HG03354 (cell line): ENCODE data around the gene SFXN1.

ENCODE experiments used
- ATAC-seq: cut with Tn5 transposase; IDR thresholded peaks from one replicate; pipeline ENCODE4 v1.9.1; 2021; ENCODE audit warnings: mild to moderate bottlenecking; ENCODE audit not compliant: unreplicated experiment, poor library complexity, severe bottlenecking

SFXN1 gene

DNA sequence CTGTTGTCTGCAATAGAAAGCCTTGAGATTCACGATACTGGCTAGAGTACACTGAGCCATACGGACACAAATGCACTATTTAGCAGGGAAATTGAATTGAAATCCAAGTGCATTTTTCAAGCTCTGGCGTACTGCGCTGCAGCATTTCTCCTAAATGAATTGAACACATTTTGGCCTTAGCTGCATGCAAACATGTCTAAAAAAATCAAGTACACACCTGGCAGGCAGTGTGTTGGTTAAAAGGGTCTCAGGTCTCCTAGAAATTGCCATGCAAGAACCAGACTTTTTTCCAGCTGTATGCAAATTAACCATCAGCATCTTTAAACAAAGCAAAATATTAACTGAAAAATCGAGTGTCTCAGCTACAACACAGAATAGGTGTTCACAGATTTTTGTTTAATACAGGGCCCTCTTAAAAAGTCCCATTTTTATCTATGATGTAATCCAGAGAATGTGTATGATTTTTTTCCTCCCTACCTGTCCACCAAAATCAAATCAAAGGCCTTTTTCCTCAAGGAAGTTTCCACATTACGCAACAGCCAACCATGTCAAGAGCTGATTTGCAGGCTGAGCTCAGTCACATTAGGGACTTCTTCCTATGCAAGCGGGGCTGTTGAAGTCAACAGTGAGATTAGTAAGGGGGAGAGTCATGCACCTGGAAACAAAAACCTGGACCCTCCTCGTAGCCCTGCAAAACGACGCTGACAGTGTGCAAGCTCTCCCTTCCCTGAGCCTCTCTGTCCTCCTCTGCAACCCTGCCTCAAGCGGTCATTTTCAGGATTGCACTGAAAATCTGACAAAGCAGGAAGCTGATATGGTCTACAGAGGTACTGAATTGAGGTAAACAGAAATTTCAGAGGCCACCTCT is 14.1 kb upstream of the SFXN1 start:
- peak; percentile 99 for ATAC-seq

DNA sequence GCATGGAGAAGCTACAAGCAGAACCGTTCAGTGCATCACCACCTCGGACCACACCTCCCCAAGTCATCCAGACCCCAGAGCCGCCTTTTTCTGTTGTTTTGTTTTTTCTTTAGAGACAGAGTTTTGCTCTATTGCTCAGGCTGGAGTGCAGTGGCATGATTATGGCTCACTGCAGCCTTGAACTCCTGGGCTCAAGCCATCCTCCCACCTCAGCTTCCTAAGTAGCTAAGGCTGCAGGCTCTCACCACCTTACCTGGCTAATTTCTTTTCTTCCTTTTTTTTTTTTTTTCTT is 13.5 kb upstream of the SFXN1 start:
- no peak for ATAC-seq

DNA sequence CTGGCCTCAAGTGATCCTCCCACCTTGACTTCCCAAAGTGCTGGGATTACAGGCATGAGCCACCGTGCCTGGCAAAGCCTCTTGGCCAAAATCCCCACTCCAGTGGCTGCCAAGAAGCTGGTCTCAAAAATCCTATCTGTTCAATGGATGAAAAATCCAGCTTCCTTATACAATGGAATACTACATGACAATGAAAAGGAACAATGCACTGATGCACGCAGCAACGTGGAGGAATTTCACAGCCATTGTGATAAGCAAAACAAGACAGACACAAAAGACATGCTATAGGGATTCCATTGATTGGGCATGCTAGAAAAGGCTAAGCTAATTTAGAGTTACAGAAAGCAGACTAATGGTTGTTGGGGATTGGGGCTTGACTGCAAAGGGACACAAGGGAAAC is 13.1 kb upstream of the SFXN1 start:
- no peak for ATAC-seq

DNA sequence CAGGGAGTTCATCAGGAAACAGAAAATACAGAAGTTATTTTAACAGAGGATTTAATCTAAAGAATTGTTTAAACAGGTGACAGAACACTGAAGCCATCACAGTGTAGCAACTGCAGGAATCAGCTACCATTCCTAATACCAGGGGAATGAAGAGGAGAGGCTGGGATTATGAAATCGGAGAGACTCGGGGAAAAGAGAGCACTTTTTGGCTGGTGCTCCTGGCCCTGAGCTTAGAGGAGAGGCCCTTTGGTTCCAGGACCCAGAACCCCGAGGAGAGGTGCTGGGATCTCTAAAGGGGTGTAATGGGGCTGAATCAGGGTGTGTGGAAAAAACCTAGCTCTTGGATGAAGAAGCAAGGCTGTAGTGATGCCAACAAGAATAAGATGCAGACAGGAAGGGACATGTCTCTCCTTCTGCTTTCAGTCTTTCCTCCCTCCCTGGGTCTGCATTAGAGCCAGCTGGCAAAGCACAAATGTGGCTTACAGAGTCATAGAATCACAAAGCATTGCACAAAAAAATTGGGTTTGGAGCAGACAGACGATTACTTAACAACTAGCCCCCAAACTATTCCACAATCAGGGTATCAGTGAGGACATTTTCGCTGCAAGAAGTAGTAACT is 11.6 kb upstream of the SFXN1 start:
- ATAC-seq, result no peak

DNA sequence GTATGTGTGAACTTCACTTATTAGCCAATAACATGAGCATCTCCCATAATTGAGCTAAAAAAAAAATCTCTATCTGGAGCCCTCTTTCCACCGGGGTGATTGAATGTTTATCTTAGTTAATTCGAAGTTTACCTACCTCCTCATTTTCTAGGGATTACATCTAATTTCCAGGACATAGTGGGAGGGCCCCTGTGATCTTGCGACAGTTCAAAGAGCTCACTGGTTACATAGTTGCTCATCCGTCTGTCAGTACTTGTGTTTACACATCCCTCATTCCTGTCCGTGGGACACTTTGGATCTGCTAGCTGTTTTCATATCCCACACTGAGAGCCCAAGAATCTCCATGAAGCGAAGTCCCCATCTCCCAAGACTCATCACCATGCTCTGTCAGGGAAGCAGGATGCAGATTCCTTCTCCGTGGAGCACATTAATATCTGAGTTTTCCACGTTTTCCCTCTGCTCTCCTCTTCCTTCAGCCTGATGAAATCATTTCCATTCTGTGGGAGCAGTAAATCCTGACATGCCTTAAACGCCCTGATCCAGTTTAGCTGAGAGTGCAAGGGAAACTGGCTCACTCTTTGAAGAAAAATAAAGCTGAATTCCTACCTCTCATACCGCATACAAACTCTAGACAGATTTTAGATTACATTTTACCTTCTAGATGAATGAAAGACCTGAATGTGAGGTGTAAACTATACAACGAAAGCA is 10.2 kb upstream of the SFXN1 start:
- ATAC-seq, result no peak

DNA sequence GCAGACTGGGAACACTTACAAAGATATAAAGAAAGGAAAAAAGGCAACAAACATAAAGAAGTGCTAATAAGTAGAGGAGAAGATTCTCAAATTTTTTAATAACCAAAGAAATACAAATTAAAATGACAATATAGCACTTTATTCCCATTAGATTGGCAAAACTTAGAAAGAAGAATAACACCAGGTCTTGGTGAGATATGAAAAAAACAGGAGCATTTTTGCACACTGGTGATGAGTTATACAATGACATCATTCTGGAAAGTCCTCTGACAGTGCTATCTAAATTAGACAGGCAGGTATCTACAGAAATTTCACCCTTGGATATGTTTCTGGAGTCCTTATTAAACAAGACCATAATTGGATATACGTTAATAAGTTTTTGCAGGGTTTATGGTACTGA is 9.5 kb upstream of the SFXN1 start:
- no peak for ATAC-seq

DNA sequence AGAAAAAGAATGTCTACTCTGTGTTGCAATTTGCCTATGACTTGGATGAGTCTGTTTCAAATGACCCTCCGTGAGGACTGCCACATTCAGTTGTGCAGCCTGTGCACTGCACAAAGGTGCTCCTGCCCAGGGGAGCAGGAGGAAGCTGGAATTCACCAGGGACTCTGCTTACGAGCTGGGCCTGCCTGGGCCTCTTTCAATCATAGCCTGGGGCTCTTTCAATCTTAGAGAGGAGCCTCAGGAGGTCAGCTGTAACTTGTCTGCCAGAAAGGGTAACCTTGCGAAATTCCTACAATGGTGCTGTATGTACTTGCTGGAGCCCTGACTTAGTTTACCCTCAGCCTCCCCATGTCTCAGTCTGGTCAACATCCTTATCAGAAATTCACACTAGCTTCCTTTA is 8.4 kb upstream of the SFXN1 start:
- no peak for ATAC-seq

DNA sequence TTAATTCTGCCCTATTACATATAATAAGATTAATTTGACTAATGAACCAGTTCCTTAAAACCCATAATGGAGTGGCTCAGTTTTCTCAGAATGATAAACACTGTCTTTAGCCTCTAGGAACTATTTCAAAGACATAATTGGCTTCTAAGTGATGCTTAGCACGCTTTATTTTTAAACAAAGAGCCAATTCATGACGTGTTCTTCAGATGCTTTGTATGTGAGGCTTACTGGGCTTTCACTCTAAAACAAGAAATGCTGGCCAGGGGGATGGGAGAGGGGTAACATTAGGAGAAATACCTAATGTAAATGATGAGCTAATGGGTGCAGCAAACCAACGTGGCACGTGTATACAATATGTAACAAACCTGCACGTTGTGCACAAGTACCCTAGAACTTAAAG is 7.6 kb upstream of the SFXN1 start:
- no peak for ATAC-seq

DNA sequence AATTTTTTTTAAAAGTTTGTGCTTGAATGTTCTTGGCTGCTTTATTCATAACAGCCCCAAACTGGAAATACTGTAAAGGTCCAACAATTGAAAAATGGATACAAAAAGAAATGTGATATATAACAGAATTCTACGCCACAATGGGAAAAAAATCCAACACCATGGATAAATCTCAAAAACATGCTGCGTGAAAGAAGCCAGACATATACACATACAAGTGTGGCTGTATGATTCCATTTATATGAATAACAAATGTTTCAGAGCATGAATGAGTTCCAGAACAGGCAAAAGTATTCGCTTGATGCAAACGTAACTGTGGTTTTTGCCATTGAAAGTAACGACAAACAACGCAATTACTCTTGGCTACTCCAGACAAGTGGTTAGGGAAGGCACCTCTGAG is 7.2 kb upstream of the SFXN1 start:
- ATAC-seq, result no peak

DNA sequence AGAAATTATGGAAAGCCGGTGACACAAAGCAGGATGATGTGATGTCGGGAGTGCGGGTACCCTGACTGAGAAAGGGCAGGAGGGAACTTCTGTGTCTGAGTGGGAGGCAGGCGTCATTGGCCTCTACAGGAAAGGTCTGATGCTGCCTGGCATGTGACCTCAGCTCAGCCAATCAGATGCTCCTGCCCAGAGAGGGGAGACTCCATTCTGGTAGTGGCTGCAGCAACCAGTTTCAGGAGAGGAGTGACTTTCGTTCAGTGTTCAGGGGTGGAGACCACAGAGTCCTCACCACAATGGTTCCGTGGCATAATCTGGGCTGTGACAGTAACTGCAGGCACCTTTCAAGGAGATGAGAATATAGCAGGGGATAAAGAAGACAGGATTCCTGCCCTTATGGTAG is 6.7 kb upstream of the SFXN1 start:
- no peak for ATAC-seq

DNA sequence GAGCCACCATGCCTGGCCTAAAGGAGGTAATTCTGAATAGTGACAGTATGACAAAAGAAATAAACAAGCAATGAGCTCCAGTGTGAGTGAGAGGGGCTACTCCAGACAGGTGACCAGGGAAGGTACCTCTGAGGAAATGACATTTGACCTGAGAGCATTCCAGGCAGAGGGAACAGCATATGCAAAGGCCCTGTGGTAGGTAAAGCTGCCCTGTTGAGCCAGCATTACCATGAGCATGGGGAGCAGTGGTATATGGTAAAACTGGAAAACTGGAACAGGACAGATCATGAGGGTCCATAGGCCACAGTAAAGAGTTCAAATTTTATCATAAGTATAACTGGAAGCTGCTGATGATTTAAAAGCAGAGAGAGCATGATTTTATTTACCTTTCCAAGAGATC is 6.0 kb upstream of the SFXN1 start:
- no peak for ATAC-seq

DNA sequence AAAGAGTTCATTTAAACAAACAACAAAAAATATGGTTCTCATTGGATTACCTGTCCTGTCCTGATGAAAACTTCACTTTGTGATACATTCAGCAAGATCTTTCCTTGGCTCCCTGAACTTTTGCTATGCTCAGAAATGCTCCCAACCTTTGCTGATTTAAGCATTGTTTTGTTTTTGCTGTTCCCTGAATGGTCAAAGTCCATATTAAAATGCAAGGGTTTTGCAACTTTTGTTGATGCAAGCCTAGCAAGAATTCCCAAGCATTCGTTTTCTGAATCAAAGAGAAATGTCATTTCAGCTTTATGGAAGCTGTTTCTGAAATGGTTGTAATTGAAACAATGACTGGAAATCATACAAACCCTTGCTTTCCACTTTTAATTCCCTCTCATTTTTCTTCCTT is 3.1 kb upstream of the SFXN1 start:
- no peak for ATAC-seq

DNA sequence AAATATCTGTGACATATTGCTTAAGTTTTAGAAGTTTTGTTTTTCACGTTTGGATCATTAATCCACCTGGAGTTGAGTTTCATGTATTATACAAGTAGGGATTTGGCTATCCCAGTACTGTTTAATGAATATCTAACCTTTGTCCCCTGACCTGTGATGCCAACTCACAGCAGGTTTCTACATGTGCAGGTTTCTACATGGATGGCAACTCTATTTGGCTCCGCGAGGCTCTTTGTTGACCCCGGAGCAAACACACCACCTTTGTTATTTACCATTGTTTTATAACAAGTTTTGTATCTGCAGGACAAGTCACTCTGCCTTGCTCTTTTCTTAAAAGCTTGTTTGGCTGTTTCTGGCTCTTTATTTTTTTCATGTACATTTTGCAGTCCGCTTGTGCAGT is 920 bp upstream of the SFXN1 start:
- no peak for ATAC-seq

DNA sequence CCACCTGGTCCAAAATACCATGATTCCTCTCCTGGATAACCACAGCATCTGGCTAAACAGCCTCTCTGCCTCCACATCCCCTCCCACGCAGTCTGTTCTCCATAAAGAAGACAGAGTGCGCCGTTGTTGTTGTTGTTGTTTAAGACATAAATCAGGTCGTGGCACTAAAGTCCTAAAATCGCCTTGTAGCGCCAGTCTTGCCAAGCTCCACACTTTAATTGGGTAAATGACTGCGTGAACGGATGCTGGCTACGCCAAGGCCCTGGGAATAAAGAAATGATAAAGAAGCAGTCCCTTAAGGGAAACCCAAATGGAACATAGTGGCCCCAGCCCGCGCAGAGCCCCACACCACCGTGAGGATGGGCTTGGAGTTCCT is 364 bp upstream of the SFXN1 start:
- no peak for ATAC-seq

DNA sequence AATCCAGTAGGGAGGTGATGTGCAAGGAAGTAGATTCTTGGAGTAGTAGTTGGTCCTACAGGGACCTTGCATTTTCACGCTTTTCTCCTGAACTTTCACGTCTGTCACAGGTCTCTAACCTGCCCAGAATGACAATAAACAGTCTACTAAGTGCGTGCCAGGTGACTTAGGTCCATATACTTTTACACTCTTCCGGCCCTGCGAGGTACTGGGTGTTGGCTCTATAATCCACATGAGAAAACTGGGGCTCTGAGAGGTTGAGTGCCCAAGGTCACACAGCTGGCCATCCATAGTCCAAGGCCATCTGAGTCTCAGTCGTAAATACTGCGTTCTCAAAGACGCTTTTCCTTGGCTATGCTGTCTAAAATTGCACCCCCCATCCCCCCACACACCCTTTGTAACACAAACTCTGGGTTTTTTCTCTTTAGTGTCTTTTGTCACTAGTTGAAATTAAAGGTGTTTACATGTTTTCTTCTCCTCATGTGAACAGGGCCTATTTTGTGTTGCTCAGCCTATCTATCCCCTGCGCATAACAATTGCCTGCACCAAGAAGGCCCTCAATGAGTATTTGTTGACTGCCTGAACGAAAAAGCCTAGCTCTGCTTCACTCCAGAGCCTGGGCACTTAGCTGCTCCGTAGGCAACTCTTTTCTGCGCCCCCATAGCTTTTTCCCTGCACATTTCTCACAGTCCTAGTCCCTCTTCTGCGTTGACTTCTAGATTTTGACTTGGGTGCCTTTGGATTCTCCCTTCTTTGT is 943 bp downstream of the SFXN1 start:
- ATAC-seq, result peak; percentile 10

DNA sequence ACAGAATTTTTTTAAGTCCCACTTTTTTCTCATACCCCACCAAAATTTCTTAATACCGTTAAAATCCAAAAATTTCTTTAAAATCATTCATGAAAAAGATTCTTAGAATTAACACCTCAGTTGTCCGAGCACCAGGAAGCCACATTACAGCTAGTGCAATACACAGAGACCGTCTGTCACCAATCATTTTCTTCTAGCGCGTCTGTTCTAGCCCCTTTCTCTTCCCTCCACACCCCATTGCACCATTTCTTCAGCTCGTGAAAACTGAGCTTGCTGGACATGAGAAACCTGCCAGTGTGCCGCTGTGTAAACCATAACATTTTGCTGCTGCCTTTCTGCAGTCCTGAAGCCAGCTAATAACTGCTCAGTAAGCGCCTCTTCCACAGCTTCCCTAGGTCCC is 5.0 kb downstream of the SFXN1 start:
- ATAC-seq, result no peak

DNA sequence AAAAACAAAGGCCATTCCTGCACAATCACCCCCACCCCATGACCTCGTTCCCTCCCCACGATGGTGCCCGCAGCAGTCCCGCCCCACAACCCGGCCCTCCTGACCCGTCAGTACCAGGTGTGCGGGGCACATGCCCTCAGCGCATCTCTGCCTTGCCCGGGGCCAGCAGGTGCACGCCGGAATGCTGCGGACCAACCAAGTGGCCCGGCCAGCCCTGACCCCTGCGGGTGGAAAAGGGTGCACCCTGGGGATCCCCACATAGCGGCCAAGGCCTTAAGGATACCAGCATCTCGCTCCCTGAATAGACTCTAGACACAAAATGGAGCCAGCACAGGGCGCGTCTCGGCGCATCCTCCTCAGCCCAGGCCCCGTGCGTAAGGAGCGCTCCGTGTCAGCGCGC is 6.0 kb downstream of the SFXN1 start:
- no peak for ATAC-seq

DNA sequence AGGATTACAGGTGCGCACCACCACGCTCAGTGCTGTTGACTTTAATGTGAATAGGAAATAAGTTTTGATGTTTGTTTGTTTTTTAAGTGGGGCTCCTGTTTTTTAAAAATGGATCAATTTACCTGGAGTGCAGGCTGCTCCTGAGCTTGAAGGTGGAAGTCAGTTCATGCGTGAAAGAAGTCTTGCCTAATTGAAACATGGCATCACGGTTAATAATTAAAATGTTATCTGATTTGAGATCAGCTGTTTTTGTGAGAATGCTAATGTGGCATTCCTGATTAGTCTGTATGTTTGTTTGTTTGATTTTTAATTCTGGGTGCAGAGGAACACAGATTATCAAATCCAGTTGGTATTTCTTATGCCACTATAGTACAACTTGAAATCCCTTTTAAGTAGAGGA is 6.5 kb downstream of the SFXN1 start:
- ATAC-seq, result no peak

DNA sequence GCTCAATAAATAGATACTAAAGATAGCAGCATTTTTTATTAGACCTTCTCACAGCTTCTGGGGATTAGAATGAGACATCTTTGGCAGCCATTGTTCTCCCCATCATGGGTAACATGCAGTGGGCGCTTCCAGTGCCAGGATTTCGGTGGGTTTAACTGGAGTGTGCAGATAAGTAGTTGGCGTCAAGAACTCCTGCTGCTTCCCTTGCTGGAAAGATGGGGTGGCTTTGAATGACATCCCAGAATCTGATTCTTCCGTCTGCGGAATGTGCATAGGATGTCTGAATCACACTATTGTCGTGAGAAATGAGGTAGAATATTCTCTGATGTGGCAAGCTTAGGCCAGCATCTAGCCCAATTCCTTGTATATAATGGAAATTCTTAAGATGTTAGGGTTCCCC is 7.3 kb downstream of the SFXN1 start:
- ATAC-seq, result no peak

DNA sequence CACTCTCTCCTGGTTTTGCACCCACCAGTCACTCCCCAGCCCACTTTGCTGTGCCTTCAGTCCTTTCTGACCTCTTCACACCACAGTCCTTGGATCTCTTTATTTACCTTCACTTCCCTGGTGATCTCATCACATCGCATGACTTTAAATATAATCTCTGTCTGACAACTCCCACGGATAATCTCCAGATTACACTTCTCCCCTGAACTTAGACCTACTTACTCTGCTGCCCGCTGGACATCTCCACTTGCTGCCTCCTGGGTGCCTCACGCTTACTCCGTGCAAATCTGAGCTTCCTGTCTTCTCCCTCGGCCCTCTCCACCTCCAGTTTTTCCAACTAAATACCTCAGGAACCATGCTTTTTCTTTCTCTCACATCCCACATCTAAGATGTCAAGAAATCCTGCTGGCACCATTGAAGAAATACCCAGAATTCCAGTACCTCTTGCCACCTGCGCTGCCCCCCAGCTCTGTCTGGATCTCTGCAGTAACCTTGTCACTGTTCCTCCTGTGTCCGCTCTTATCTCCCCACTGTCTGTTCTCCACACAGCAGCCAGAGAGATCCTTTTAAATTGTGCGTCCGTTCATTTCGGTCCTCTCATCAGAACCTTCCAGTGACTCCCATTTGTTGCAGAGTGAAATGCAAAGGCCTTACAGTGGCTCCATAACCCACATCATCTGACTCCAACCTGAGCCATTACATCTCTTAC is 9.3 kb downstream of the SFXN1 start:
- ATAC-seq, result no peak
